Endodermal cell (in vitro differentiated cells): ENCODE data around the gene PTPRC. TPM values are rescaled to one million over a fixed set of nuclear protein-coding genes. Genes with fewer than 3 reads are reported as not detected.
A peak's percentile ranks its signal among the peaks of the same experiment; 100 is the strongest.

Experiments
- DNase-seq: peaks from one replicate; pipeline ENCODE4 v3.0.0-alpha.2; 2017
- H3K27ac ChIP-seq: 2 replicates; pipeline ENCODE4 v1.5.1; 2013; ENCODE audit warnings: mild to moderate bottlenecking, low read depth, low read length, moderate library complexity
- H3K27me3 ChIP-seq: 2 replicates; pipeline ENCODE4 v1.6.1; 2013; ENCODE audit warnings: mild to moderate bottlenecking, low read length, moderate library complexity; ENCODE audit not compliant: insufficient read depth, control insufficient read depth, poor library complexity, severe bottlenecking
- H3K36me3 ChIP-seq: 2 replicates; pipeline ENCODE4 v1.7.0; 2013; ENCODE audit warnings: mild to moderate bottlenecking, low read length, moderate library complexity; ENCODE audit not compliant: control insufficient read depth, insufficient read depth
- H3K4me1 ChIP-seq: one replicate; pipeline ENCODE4 v1.7.0; 2013; ENCODE audit warnings: low read length; ENCODE audit not compliant: control insufficient read depth, insufficient read depth
- H3K4me3 ChIP-seq: 2 replicates; pipeline ENCODE4 v1.5.1; 2013; ENCODE audit warnings: mild to moderate bottlenecking, low read length, moderate library complexity
- H3K9ac ChIP-seq: 2 replicates; pipeline ENCODE4 v1.6.1; 2013; ENCODE audit warnings: mild to moderate bottlenecking, low read length, moderate library complexity; ENCODE audit not compliant: poor library complexity, severe bottlenecking; ENCODE audit errors: extremely low read depth
- H3K9me3 ChIP-seq: 2 replicates; pipeline ENCODE4 v1.6.1; 2013; ENCODE audit warnings: mild to moderate bottlenecking, low read length, moderate library complexity; ENCODE audit not compliant: control insufficient read depth
- H3K27ac Mint-ChIP-seq: 2 replicates; pipeline ENCODE4 v1.8.0; 2020; ENCODE audit warnings: mixed read lengths
- H3K27me3 Mint-ChIP-seq: 2 replicates; pipeline ENCODE4 v1.8.0; 2021; ENCODE audit warnings: mild to moderate bottlenecking, mixed read lengths; ENCODE audit not compliant: insufficient read depth
- H3K36me3 Mint-ChIP-seq: 2 replicates; pipeline ENCODE4 v1.8.0; 2020; ENCODE audit warnings: low read depth, mixed read lengths
- H3K4me1 Mint-ChIP-seq: 2 replicates; pipeline ENCODE4 v1.8.0; 2020; ENCODE audit warnings: mixed read lengths
- H3K4me3 Mint-ChIP-seq: 2 replicates; pipeline ENCODE4 v1.8.0; 2020; ENCODE audit warnings: mild to moderate bottlenecking, moderate library complexity, mixed read lengths
- H3K9me3 Mint-ChIP-seq: 2 replicates; pipeline ENCODE4 v1.8.0; 2020; ENCODE audit warnings: mild to moderate bottlenecking, mixed read lengths
- CTCF ChIP-seq: fragments of 200-600 bp; sonication (generic); conservative IDR thresholded peaks from 2 replicates; pipeline ENCODE4 v1.5.0; 2021; ENCODE audit warnings: antibody characterized with exemption, mild to moderate bottlenecking
- WGBS, 2 experiments: methylation state at CpG; one replicate each; pipeline versions ENCODE4 v1.1.5 to v1.1.7; 2013; ENCODE audit warnings: missing lambda C conversion rate in 2 of 2, mixed read lengths in 1 of 2; ENCODE audit not compliant: insufficient coverage in 1 of 2, insufficient read length in 1 of 2; 5-methylcytosine and 5-hydroxymethylcytosine counted together
- total RNA-seq, 2 donors: library from RNA; stranded (reverse); fragmentation: NEBNext Ultra II Directional in 1 of 2; extraction: Animal tissue kit (Norgen Biotek cat#: 25700) in 1 of 2; gene quantifications; 2 replicates in 1 of 2; 3 replicates in 1 of 2; pipeline ENCODE4 v1.2.1, GENCODE V29; 2021

PTPRC gene
- total RNA-seq, 2 donors from 2014 or later: 0.11 TPM; not detected in 1

DNA sequence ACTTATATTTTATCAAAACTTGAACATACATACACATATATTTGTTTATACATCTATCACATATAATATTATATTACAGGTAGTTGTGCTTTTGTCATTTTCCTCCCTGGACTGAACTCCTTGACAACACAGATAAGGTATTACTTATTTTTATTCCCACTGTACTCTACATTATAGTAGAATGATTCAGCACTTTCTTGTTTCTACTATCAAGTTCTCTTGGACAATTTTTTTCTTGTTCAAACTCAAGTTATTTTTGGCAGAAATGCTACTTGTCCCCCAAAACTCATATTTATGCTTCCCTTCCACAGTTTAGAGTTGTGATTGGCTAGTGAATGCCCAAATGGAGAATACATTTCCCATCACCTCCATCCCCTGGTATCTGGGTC is 10.8 kb upstream of the PTPRC start:
- no peaks in the 10 kb centered on the region for H3K9me3 Mint-ChIP-seq

GRCh38 chr1:198629610-198630009 is 9.2 kb upstream of the PTPRC start:
- Mint-ChIP-seq H3K4me3 (no peak overlapping the region), H3K27ac (no peak overlapping the region), H3K9me3 (no peaks in the 10 kb centered on the region), H3K36me3 (no peaks in the 10 kb centered on the region), H3K27me3 (no peaks in the 10 kb centered on the region), H3K4me1 (no peaks in the 10 kb centered on the region)
- Histone ChIP-seq H3K27me3 (no peaks in the 10 kb centered on the region), H3K9me3 (no peaks in the 10 kb centered on the region), H3K36me3 (no peaks in the 10 kb centered on the region), H3K27ac (no peak overlapping the region), H3K4me1 (no peaks in the 10 kb centered on the region), H3K9ac (no peak overlapping the region), H3K4me3 (no peak overlapping the region)
- DNase-seq: no peak
- no peak for TF ChIP-seq CTCF

More for the DNA sequence above, 10.8 kb upstream of the PTPRC start:
- Histone ChIP-seq H3K9ac (no peak overlapping the region), H3K36me3 (no peaks in the 10 kb centered on the region), H3K27ac (no peak overlapping the region), H3K27me3 (no peaks in the 10 kb centered on the region), H3K9me3 (no peaks in the 10 kb centered on the region), H3K4me1 (no peaks in the 10 kb centered on the region), H3K4me3 (no peak overlapping the region)
- H3K4me3 Mint-ChIP-seq: no peak overlapping the region
- H3K4me1 Mint-ChIP-seq: no peaks in the 10 kb centered on the region
- no peaks in the 10 kb centered on the region for H3K36me3 Mint-ChIP-seq
- no peak for TF ChIP-seq CTCF
- H3K27ac Mint-ChIP-seq: peak overlapping the region; percentile 19
- no peak for DNase-seq
- H3K27me3 Mint-ChIP-seq: no peaks in the 10 kb centered on the region

GRCh38 chr1:198630863-198631262 is 8.0 kb upstream of the PTPRC start:
- Mint-ChIP-seq H3K4me3 (no peak overlapping the region), H3K9me3 (no peaks in the 10 kb centered on the region)
- no CpG with 5 or more reads among the region's 1 CpG for WGBS, 2 experiments

More at GRCh38 chr1:198630863-198631262, 8.0 kb upstream of the PTPRC start:
- Mint-ChIP-seq H3K4me1 (no peaks in the 10 kb centered on the region), H3K27me3 (no peaks in the 10 kb centered on the region), H3K36me3 (no peaks in the 10 kb centered on the region), H3K27ac (no peak overlapping the region)
- no peak overlapping the region for H3K4me3 ChIP-seq
- H3K9me3 ChIP-seq: no peaks in the 10 kb centered on the region
- H3K36me3 ChIP-seq: no peaks in the 10 kb centered on the region
- H3K4me1 ChIP-seq: no peaks in the 10 kb centered on the region
- no peak overlapping the region for H3K27ac ChIP-seq
- H3K9ac ChIP-seq: no peak overlapping the region
- TF ChIP-seq CTCF: no peak
- no peak for DNase-seq
- no peaks in the 10 kb centered on the region for H3K27me3 ChIP-seq
